Caco-2 (cell line): ENCODE data around the gene CLDN7. TPM values are rescaled to one million over a fixed set of nuclear protein-coding genes. Genes with fewer than 3 reads are reported as not detected.

Source experiments
- BruUV-seq: library from RNA; stranded (reverse); fragments of 400-500 nt; replicated peaks from 2 replicates; lab custom pipeline; 2021; lab: Mats Ljungman, UMichigan
- CTCF ChIA-PET: fragments of 300-600 bp; sonication (Branson Sonifier 250); formaldehyde crosslinking; loops from one replicate; lab custom pipeline; 2022; ENCODE audit warnings: antibody characterized with exemption; lab: Charles Lee
- POLR2A ChIA-PET: fragments of 300-600 bp; sonication (Branson Sonifier 250); formaldehyde crosslinking; loops from one replicate; lab custom pipeline; 2022; ENCODE audit warnings: antibody characterized with exemption; lab: Charles Lee
- DNase-seq, 2 experiments: peaks; one replicate each; pipeline versions ENCODE4 v3.0.0 to v3.0.0-alpha.2; 2020 to 2022
- H3K27me3 ChIP-seq: replicated peaks from 2 replicates; pipeline ENCODE4 v1.6.0; 2011; ENCODE audit warnings: low read length; ENCODE audit not compliant: control insufficient read depth, insufficient read depth
- H3K36me3 ChIP-seq: 2 replicates; pipeline ENCODE4 v1.5.1; 2011; ENCODE audit warnings: low read length; ENCODE audit not compliant: control insufficient read depth, insufficient read depth
- H3K4me1 ChIP-seq: fragments of 250-450 bp; sonication (Bioruptor Pico); 2 replicates; pipeline ENCODE4 v1.5.1; 2020; ENCODE audit warnings: mild to moderate bottlenecking
- H3K4me3 ChIP-seq: 2 replicates; pipeline ENCODE4 v1.5.1; 2011; ENCODE audit warnings: low read depth, mild to moderate bottlenecking, control low read depth, low read length
- H3K9me3 ChIP-seq: fragments of 250-450 bp; sonication (Bioruptor Pico); 2 replicates; pipeline ENCODE4 v1.5.1; 2020; ENCODE audit warnings: mild to moderate bottlenecking, moderate library complexity
- H3K27ac Mint-ChIP-seq: one replicate; pipeline ENCODE4 v1.8.0; 2022; ENCODE audit warnings: mixed read lengths; ENCODE audit not compliant: unreplicated experiment
- H3K27me3 Mint-ChIP-seq: one replicate; pipeline ENCODE4 v1.8.0; 2022; ENCODE audit warnings: mixed read lengths; ENCODE audit not compliant: insufficient read depth, unreplicated experiment
- H3K36me3 Mint-ChIP-seq: one replicate; pipeline ENCODE4 v1.8.0; 2022; ENCODE audit warnings: mild to moderate bottlenecking, mixed read lengths; ENCODE audit not compliant: insufficient read depth, unreplicated experiment
- H3K4me1 Mint-ChIP-seq: one replicate; pipeline ENCODE4 v1.8.0; 2022; ENCODE audit warnings: low read depth, mixed read lengths; ENCODE audit not compliant: unreplicated experiment
- H3K4me3 Mint-ChIP-seq: one replicate; pipeline ENCODE4 v1.8.0; 2022; ENCODE audit warnings: mild to moderate bottlenecking, moderate library complexity, mixed read lengths; ENCODE audit not compliant: unreplicated experiment
- H3K9me3 Mint-ChIP-seq: one replicate; pipeline ENCODE4 v1.8.0; 2022; ENCODE audit warnings: mixed read lengths; ENCODE audit not compliant: unreplicated experiment
- CTCF ChIP-seq, 2 experiments: fragments of 200-600 bp in 1 of 2; IDR thresholded peaks; 1 replicate in 1 of 2; 2 replicates in 1 of 2; pipeline versions ENCODE4 v1.5.1 to v1.8.0; 2011 to 2022; ENCODE audit warnings: antibody characterized with exemption in 1 of 2, control low read depth in 1 of 2, inconsistent platforms in 1 of 2, low read depth in 1 of 2, low read length in 1 of 2, mild to moderate bottlenecking in 1 of 2, moderate library complexity in 1 of 2; ENCODE audit not compliant: insufficient read depth in 1 of 2, severe bottlenecking in 1 of 2, unreplicated experiment in 1 of 2
- intact Hi-C: fragments of 100-400 bp; cut with micrococcal nuclease; formaldehyde crosslinking; loops from one replicate; pipeline ENCODE4 v1.10.0; 2022; ENCODE audit not compliant: unreplicated experiment
- total RNA-seq: library from RNA; stranded (reverse); gene quantifications from 2 replicates; pipeline ENCODE4 v1.2.3, GENCODE V29; 2022

CLDN7 gene
- total RNA-seq, 1 experiment from 2014 or later = 111 TPM

- ChIA-PET CTCF (no interaction called here), POLR2A (interaction anchor here (0.6 kb wide), 2 partner anchors 40 to 74 kb away, joined by 5 read pairs; no protein-coding TSS in a partner anchor)
- Histone ChIP-seq H3K4me1 (peaks cover 2% of the 10 kb centered on the region; the same call in 1 of the 2 replicates), H3K36me3 (peaks cover 5% of the 10 kb centered on the region), H3K27me3 (no peaks in the 10 kb centered on the region), H3K9me3 (no peaks in the 10 kb centered on the region), H3K4me3 (peak overlapping the region; percentile 71)
- no peak for TF ChIP-seq CTCF (IDR thresholded peaks at IDR 0.05; ENCODE audit: insufficient read depth in 1 of 2, low read depth in 1 of 2, low read length in 1 of 2, severe bottlenecking in 1 of 2, unreplicated experiment in 1 of 2)
- peak overlapping the region; percentile 93 for H3K4me3 Mint-ChIP-seq
- peaks cover 68% of the 10 kb centered on the region for H3K36me3 Mint-ChIP-seq
- intact Hi-C loops = loop anchor here (5.0 kb wide), 1 partner anchor 173 kb away; the partner anchor contains the start of genes POLR2A and SLC35G6
- H3K9me3 Mint-ChIP-seq = no peaks in the 10 kb centered on the region
- H3K27ac Mint-ChIP-seq = peak overlapping the region; percentile 93
- no TSS peak for BruUV-seq
- peak; percentile 72 for DNase-seq
- no peaks in the 10 kb centered on the region for H3K27me3 Mint-ChIP-seq
- H3K4me1 Mint-ChIP-seq = peaks cover 10% of the 10 kb centered on the region
Measured at GRCh38 chr17:7308625-7309433, 46.6 kb upstream of the CLDN7 start.

- peaks cover 10% of the 10 kb centered on the region for H3K4me1 Mint-ChIP-seq
- Histone ChIP-seq H3K27me3 (no peaks in the 10 kb centered on the region), H3K4me1 (no peaks in the 10 kb centered on the region; the same call in 1 of the 2 replicates), H3K9me3 (no peaks in the 10 kb centered on the region), H3K4me3 (peak overlapping the region; percentile 71), H3K36me3 (peaks cover 5% of the 10 kb centered on the region)
- BruUV-seq = TSS peak; percentile 74
- no peak for TF ChIP-seq CTCF (IDR thresholded peaks at IDR 0.05; ENCODE audit: insufficient read depth in 1 of 2, low read depth in 1 of 2, low read length in 1 of 2, severe bottlenecking in 1 of 2, unreplicated experiment in 1 of 2)
- intact Hi-C loops = loop anchor here (5.0 kb wide), 1 partner anchor 174 kb away; the partner anchor contains the start of genes POLR2A and SLC35G6
- H3K36me3 Mint-ChIP-seq = peaks cover 62% of the 10 kb centered on the region
- H3K27ac Mint-ChIP-seq = peak overlapping the region; percentile 93
- H3K4me3 Mint-ChIP-seq = peak overlapping the region; percentile 93
- DNase-seq = peak in 1 of 2 experiments; percentile 34
- H3K27me3 Mint-ChIP-seq = no peaks in the 10 kb centered on the region
- POLR2A ChIA-PET = no interaction called here
- no peaks in the 10 kb centered on the region for H3K9me3 Mint-ChIP-seq
- CTCF ChIA-PET = no interaction called here
Measured at GRCh38 chr17:7307686-7308624, 45.7 kb upstream of the CLDN7 start.
